HepG2 (cell line): ENCODE measurements around the gene ZNF326. TPM values are rescaled to one million over a fixed set of nuclear protein-coding genes. Genes with fewer than 3 reads are reported as not detected.

ENCODE experiments used
- AGO1 ChIP-seq: fragments of 200-400 bp; formaldehyde crosslinking; IDR thresholded peaks from 2 replicates; pipeline ENCODE4 v1.6.1; 2017; ENCODE audit warnings: mild to moderate bottlenecking, low read depth, low read length, moderate library complexity; ENCODE audit not compliant: poor library complexity, severe bottlenecking
- AHR ChIP-seq: IDR thresholded peaks from 2 replicates; pipeline ENCODE4 v1.6.1; 2018; ENCODE audit warnings: missing genetic modification reagents, missing compliant biosample characterization
- ATF2 ChIP-seq: sonication (generic); formaldehyde crosslinking; IDR thresholded peaks from 2 replicates; pipeline ENCODE4 v1.4.0; 2020; ENCODE audit warnings: missing genetic modification reagents
- BATF2 ChIP-seq: sonication (generic); formaldehyde crosslinking; IDR thresholded peaks from 2 replicates; pipeline ENCODE4 v1.8.0; 2022; ENCODE audit warnings: mild to moderate bottlenecking, missing genetic modification reagents, moderate library complexity
- CREB1 ChIP-seq, 2 experiments: fragments of 450-650 bp in 1 of 2; IDR thresholded peaks; 2 replicates each; pipeline ENCODE4 v1.6.1; 2016 to 2017; ENCODE audit warnings: control low read depth in 1 of 2, mild to moderate bottlenecking in 1 of 2, missing compliant biosample characterization in 1 of 2, missing genetic modification characterization in 1 of 2
- DNMT3B ChIP-seq: conservative IDR thresholded peaks from 2 replicates; pipeline ENCODE4 v1.6.1; 2016; ENCODE audit warnings: missing biosample characterization, control low read depth
- JDP2 ChIP-seq: sonication (generic); formaldehyde crosslinking; IDR thresholded peaks from 2 replicates; pipeline ENCODE4 v1.8.1; 2022; ENCODE audit warnings: missing genetic modification reagents, borderline replicate concordance
- MZF1 ChIP-seq: sonication (generic); formaldehyde crosslinking; IDR thresholded peaks from 2 replicates; pipeline ENCODE4 v1.8.1; 2023; ENCODE audit warnings: mild to moderate bottlenecking, missing genetic modification reagents, borderline replicate concordance
- NRL ChIP-seq: sonication (generic); formaldehyde crosslinking; IDR thresholded peaks from 2 replicates; pipeline ENCODE4 v1.5.0; 2020; ENCODE audit warnings: missing genetic modification reagents, mild to moderate bottlenecking, moderate library complexity, borderline replicate concordance
- POLR2AphosphoS5 ChIP-seq: IDR thresholded peaks from 2 replicates; pipeline ENCODE4 v1.6.1; 2012; ENCODE audit warnings: low read depth, low read length
- RCOR2 ChIP-seq: IDR thresholded peaks from 2 replicates; pipeline ENCODE4 v1.6.1; 2016; ENCODE audit warnings: missing biosample characterization, missing genetic modification reagents
- STAT6 ChIP-seq: sonication (generic); formaldehyde crosslinking; IDR thresholded peaks from 2 replicates; pipeline ENCODE4 v1.4.0; 2020; ENCODE audit warnings: missing genetic modification reagents, mild to moderate bottlenecking, borderline replicate concordance
- ZFP1 ChIP-seq: IDR thresholded peaks from 2 replicates; pipeline ENCODE4 v1.6.1; 2016
- ZNF124 ChIP-seq: sonication (generic); formaldehyde crosslinking; IDR thresholded peaks from 2 replicates; pipeline ENCODE4 v1.4.0; 2020; ENCODE audit warnings: missing genetic modification reagents
- ZNF318 ChIP-seq: sonication (generic); formaldehyde crosslinking; IDR thresholded peaks from 2 replicates; pipeline ENCODE4 v1.4.0; 2020; ENCODE audit warnings: mild to moderate bottlenecking, missing genetic modification reagents
- polyA plus RNA-seq, 8 experiments: library from polyadenylated mRNA; depleted of rRNA in 3 of 8; stranded (reverse) in 7 of 8; unstranded in 1 of 8; fragments of >200 nt; fragmentation: Illumina TruSeq in 4 of 8; extraction: Trizol in 4 of 8; gene quantifications; 2 replicates each; pipeline versions ENCODE4 v1.2.1 to v1.2.3, GENCODE V29; 2011 to 2016; ENCODE audit warnings: low read depth in 4 of 8, missing spikeins in 1 of 8, mixed read lengths in 1 of 8; ENCODE audit not compliant: insufficient read depth in 1 of 8
- total RNA-seq, 5 experiments: library from RNA; depleted of rRNA; stranded (reverse); fragments of >200 nt; fragmentation: Illumina TruSeq; extraction: Trizol; gene quantifications; 2 replicates each; pipeline ENCODE4 v1.2.3, GENCODE V29; 2016; ENCODE audit warnings: low read depth in 1 of 5

The ZNF326 gene
- total and polyA plus RNA-seq, 2 of the 13 experiments (the other 11 are each of a cell fraction or from before 2014, with no cell fraction given): 6.3 to 16.4 TPM

GRCh38 chr1:89994805-89995597 is at the start of gene ZNF326 (continued):
- peak; percentile 55; the same call in 1 of the 2 replicates for TF ChIP-seq JDP2 (CRISPR knock-in tag)
- peak; percentile 83 for TF ChIP-seq POLR2AphosphoS5
- peak; percentile 83; the same call in 1 of the 2 replicates for TF ChIP-seq NRL (CRISPR knock-in tag)
- 0 out of 2 replicates have a peak, but pooled peaks have one; percentile 6 for TF ChIP-seq RCOR2 (CRISPR knock-in tag)
- TF ChIP-seq ZNF124 (CRISPR knock-in tag): peak; percentile 79; the same call in 1 of the 2 replicates
- TF ChIP-seq DNMT3B (CRISPR knock-in tag): no peak
- no peak for TF ChIP-seq AGO1
- TF ChIP-seq BATF2 (CRISPR knock-in tag): peak; percentile 66
- peak; percentile 85; the same call in 1 of the 2 replicates for TF ChIP-seq ZNF318 (CRISPR knock-in tag)
- 0 out of 2 replicates have a peak, but pooled peaks have one; percentile 41 for TF ChIP-seq MZF1 (CRISPR knock-in tag)
- TF ChIP-seq CREB1 (IDR thresholded peaks at IDR 0.05): peak; percentile 65
- peak; percentile 14; the same call in 1 of the 2 replicates for TF ChIP-seq CREB1 (CRISPR knock-in tag; IDR thresholded peaks at IDR 0.05)
- TF ChIP-seq ZFP1 (CRISPR knock-in tag): no peak
- peak; percentile 41; the same call in 1 of the 2 replicates for TF ChIP-seq ATF2 (CRISPR knock-in tag)
- no peak; the same call in 1 of the 2 replicates for TF ChIP-seq STAT6 (CRISPR knock-in tag)
- 0 out of 2 replicates have a peak, but pooled peaks have one; percentile 80 for TF ChIP-seq AHR (CRISPR knock-in tag)
